ENCODE results near the gene SPO11. TPM values are rescaled to one million over a fixed set of nuclear protein-coding genes. Genes with fewer than 3 reads are reported as not detected.

Gene SPO11
- total RNA-seq, 1 experiment from 2014 or later: not detected

DNA sequence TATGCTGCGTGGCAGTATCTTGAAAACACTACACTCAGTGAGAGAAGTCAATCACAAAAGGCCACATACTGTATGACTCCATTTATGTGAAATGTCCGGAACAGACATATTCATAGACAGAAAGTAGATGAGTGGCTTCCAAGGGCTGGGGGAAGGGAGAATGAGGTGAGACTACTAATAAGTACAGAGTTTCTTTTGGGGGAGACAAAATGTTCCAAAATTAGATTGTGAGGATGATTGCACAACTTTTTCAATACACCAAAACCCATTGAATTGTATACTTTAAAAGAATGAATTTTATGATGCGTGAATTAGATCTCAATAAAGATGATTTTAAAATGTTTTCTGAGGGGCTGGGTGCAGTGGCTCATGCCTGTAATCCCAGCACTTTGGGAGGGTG, 9.2 kb upstream of the SPO11 start:
- H3K9me3 Mint-ChIP-seq: no peaks in the 10 kb centered on the region
- no peak for DNase-seq
- Histone ChIP-seq H3K14ac (ENCODE audit: insufficient read depth, low read length) (no peak overlapping the region), H4K20me1 (ENCODE audit: control insufficient read depth, insufficient read depth, insufficient read length) (no peaks in the 10 kb centered on the region), H3K23ac (ENCODE audit: insufficient read length, low read depth, low read length) (no peak overlapping the region), H4K5ac (ENCODE audit: insufficient read length, low read depth, low read length) (no peak overlapping the region), H2BK20ac (ENCODE audit: low read depth, low read length, poor library complexity, severe bottlenecking) (no peak overlapping the region), H4K91ac (ENCODE audit: insufficient read length, low read depth, low read length) (no peak overlapping the region), H3K4me2 (ENCODE audit: insufficient read depth, insufficient read length, low read length) (no peak overlapping the region), H3K79me2 (ENCODE audit: insufficient read depth, low read length) (no peaks in the 10 kb centered on the region), H3K9ac (ENCODE audit: extremely low read depth, insufficient read length, low read length) (no peak overlapping the region), H2BK12ac (ENCODE audit: insufficient read length, low read depth, low read length) (no peak overlapping the region), H3K9me3 (ENCODE audit: control insufficient read depth, low read depth, low read length) (no peaks in the 10 kb centered on the region), H3K23me2 (ENCODE audit: insufficient read length, low read depth, low read length, poor library complexity, severe bottlenecking) (no peaks in the 10 kb centered on the region), H2BK120ac (ENCODE audit: low read depth, low read length, poor library complexity, severe bottlenecking) (no peak overlapping the region), H3K4me1 (ENCODE audit: insufficient read depth, low read length) (no peaks in the 10 kb centered on the region), H3K79me1 (ENCODE audit: insufficient read depth, low read depth, low read length, poor library complexity, severe bottlenecking) (no peaks in the 10 kb centered on the region), H3K27ac (ENCODE audit: insufficient read length, low read depth, low read length) (no peak overlapping the region), H3K4ac (ENCODE audit: low read depth, low read length) (no peak overlapping the region), H2BK5ac (ENCODE audit: insufficient read length, low read length) (no peak overlapping the region), H2BK15ac (ENCODE audit: low read depth, low read length) (no peak overlapping the region), H3T11ph (ENCODE audit: low read length) (no peak overlapping the region), H3K18ac (ENCODE audit: insufficient read length, low read depth, low read length) (no peak overlapping the region), H2AK5ac (ENCODE audit: insufficient read length, low read length) (no peak overlapping the region), H3K56ac (ENCODE audit: insufficient read length, low read depth, low read length) (no peak overlapping the region), H2AFZ (ENCODE audit: low read length) (no peak overlapping the region), H4K8ac (replicated peaks; ENCODE audit: insufficient read length, low read depth, low read length) (no peak overlapping the region), H3K27me3 (ENCODE audit: insufficient read depth, low read length) (no peaks in the 10 kb centered on the region)
- H3K36me3 Mint-ChIP-seq (ENCODE audit: insufficient read depth in 1 of 3, low read depth in 3 of 3): no peaks in the 10 kb centered on the region
- TF ChIP-seq, protein P1, sequence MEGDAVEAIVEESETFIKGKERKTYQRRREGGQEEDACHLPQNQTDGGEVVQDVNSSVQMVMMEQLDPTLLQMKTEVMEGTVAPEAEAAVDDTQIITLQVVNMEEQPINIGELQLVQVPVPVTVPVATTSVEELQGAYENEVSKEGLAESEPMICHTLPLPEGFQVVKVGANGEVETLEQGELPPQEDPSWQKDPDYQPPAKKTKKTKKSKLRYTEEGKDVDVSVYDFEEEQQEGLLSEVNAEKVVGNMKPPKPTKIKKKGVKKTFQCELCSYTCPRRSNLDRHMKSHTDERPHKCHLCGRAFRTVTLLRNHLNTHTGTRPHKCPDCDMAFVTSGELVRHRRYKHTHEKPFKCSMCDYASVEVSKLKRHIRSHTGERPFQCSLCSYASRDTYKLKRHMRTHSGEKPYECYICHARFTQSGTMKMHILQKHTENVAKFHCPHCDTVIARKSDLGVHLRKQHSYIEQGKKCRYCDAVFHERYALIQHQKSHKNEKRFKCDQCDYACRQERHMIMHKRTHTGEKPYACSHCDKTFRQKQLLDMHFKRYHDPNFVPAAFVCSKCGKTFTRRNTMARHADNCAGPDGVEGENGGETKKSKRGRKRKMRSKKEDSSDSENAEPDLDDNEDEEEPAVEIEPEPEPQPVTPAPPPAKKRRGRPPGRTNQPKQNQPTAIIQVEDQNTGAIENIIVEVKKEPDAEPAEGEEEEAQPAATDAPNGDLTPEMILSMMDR (conservative IDR thresholded peaks at IDR 0.05): no peak
- peaks cover 20% of the 10 kb centered on the region for H3K27me3 Mint-ChIP-seq (ENCODE audit: low read depth)
- peaks cover 24 to 32% of the 10 kb centered on the region in 2 experiments for H3K4me1 Mint-ChIP-seq
- no CpG with 5 or more reads among the region's 3 CpGs for WGBS (ENCODE audit: extremely low coverage, insufficient read length, low lambda C conversion rate)
- H3K27ac Mint-ChIP-seq: no peak overlapping the region
- no peak overlapping the region for H3K4me3 Mint-ChIP-seq

Data from H9 (cell line).